ENCODE data around the gene DOCK3. TPM values are rescaled to one million over a fixed set of nuclear protein-coding genes. Genes with fewer than 3 reads are reported as not detected.

Gene DOCK3
- total RNA-seq, 2 donors from 2014 or later, result 0.02 to 0.32 TPM

- TF ChIP-seq, protein P1, sequence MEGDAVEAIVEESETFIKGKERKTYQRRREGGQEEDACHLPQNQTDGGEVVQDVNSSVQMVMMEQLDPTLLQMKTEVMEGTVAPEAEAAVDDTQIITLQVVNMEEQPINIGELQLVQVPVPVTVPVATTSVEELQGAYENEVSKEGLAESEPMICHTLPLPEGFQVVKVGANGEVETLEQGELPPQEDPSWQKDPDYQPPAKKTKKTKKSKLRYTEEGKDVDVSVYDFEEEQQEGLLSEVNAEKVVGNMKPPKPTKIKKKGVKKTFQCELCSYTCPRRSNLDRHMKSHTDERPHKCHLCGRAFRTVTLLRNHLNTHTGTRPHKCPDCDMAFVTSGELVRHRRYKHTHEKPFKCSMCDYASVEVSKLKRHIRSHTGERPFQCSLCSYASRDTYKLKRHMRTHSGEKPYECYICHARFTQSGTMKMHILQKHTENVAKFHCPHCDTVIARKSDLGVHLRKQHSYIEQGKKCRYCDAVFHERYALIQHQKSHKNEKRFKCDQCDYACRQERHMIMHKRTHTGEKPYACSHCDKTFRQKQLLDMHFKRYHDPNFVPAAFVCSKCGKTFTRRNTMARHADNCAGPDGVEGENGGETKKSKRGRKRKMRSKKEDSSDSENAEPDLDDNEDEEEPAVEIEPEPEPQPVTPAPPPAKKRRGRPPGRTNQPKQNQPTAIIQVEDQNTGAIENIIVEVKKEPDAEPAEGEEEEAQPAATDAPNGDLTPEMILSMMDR (IDR thresholded peaks at IDR 0.05), result no peak
- Histone ChIP-seq H3K4me1 (no peaks in the 10 kb centered on the region), H3K36me3 (no peaks in the 10 kb centered on the region), H3K27me3 (no peaks in the 10 kb centered on the region), H3K9me3 (no peaks in the 10 kb centered on the region), H3K27ac (no peak overlapping the region), H3K4me3 (no peak overlapping the region), H3K9ac (ENCODE audit: low read depth in 2 of 2, low read length in 2 of 2) (no peak overlapping the region)
- no peak for DNase-seq
- intact Hi-C loops (cut with DNase I), result no loop called here
Observed at GRCh38 chr3:51100536-51100851, 425.8 kb downstream of the DOCK3 start.

DNA sequence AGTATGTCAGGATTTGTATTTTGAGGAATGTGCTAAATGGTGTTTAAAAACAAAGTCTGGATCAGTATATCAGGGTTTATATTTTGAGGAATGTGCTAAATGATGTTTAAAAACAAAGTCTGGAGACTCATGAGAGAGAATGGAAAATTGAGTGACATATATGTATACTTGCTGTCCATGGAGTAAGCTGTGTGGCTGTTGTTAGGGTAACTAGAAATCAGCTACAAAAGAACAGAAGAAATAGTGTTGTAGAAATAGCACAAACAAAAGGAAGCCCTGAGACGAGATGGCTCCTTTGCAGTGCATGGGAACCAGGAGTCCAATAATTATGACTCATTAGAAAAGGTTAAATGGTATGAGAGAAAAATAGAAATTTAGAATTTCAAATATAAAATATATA lies 427.7 kb downstream of the DOCK3 start:
- intact Hi-C loops (cut with DNase I), result no loop called here
- TF ChIP-seq, protein P1 (IDR thresholded peaks at IDR 0.05), result no peak
- no peak overlapping the region for H3K9ac ChIP-seq (ENCODE audit: low read depth in 2 of 2, low read length in 2 of 2)
- no peak overlapping the region for H3K4me3 ChIP-seq
- H3K27ac ChIP-seq, result no peak overlapping the region
- no peaks in the 10 kb centered on the region for H3K27me3 ChIP-seq
- no peaks in the 10 kb centered on the region for H3K9me3 ChIP-seq
- no peak for DNase-seq
- no peaks in the 10 kb centered on the region for H3K36me3 ChIP-seq
- no peaks in the 10 kb centered on the region for H3K4me1 ChIP-seq

DNA sequence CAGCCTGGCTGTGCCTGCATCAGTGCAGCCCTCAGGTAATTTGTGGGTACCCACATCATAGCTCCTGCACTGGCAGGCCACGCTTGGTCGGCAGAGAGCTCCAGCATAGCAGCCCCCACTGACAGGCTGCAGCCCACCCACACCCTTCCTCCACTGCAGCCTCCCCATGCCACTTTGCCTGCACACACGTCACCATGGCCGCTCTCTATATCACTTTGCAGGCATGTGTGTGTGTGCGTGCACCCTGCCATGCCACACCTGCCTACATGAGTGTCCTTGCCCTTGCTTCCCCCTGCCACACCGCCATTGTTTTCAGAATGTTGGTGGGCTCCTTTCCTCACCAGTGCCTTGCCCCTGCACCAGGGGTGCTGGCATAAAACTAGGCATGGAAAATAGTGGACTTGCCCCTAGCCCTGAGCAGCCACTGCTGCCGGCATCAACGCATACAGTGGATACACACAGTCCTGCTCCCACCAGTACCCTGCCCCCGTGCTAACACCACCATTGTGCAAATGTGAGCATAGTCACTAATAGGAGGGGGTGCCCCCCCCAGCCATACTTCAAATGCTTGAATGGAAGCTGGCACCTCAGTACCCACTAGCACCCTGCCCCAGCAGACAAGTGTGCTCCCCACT lies 431.6 kb downstream of the DOCK3 start:
- H3K27ac ChIP-seq, result no peak overlapping the region
- H3K4me3 ChIP-seq, result no peak overlapping the region
- TF ChIP-seq, protein P1 (IDR thresholded peaks at IDR 0.05), result no peak
- H3K36me3 ChIP-seq, result no peaks in the 10 kb centered on the region
- H3K4me1 ChIP-seq, result no peaks in the 10 kb centered on the region
- no peaks in the 10 kb centered on the region for H3K27me3 ChIP-seq
- no peak for DNase-seq
- H3K9ac ChIP-seq (ENCODE audit: low read depth in 2 of 2, low read length in 2 of 2), result no peak overlapping the region
- H3K9me3 ChIP-seq, result no peaks in the 10 kb centered on the region
- intact Hi-C loops (cut with DNase I), result no loop called here

GRCh38 chr3:51110586-51110985 lies 435.9 kb downstream of the DOCK3 start:
- Histone ChIP-seq H3K27me3 (no peaks in the 10 kb centered on the region), H3K4me3 (no peak overlapping the region), H3K9ac (ENCODE audit: low read depth in 2 of 2, low read length in 2 of 2) (no peak overlapping the region), H3K27ac (no peak overlapping the region), H3K4me1 (no peaks in the 10 kb centered on the region), H3K9me3 (no peaks in the 10 kb centered on the region), H3K36me3 (no peaks in the 10 kb centered on the region)
- intact Hi-C loops (cut with DNase I), result no loop called here
- DNase-seq, result no peak
- TF ChIP-seq, protein P1 (IDR thresholded peaks at IDR 0.05), result no peak

GRCh38 chr3:51122944-51123343 lies 448.2 kb downstream of the DOCK3 start:
- no peak overlapping the region for H3K4me3 ChIP-seq
- TF ChIP-seq, protein P1 (IDR thresholded peaks at IDR 0.05), result no peak
- no peaks in the 10 kb centered on the region for H3K9me3 ChIP-seq
- no peak overlapping the region for H3K27ac ChIP-seq
- H3K27me3 ChIP-seq, result no peaks in the 10 kb centered on the region
- H3K36me3 ChIP-seq, result no peaks in the 10 kb centered on the region
- no peak for DNase-seq
- no peaks in the 10 kb centered on the region for H3K4me1 ChIP-seq
- intact Hi-C loops (cut with DNase I), result no loop called here
- H3K9ac ChIP-seq (ENCODE audit: low read depth in 2 of 2, low read length in 2 of 2), result no peak overlapping the region
